Vagina (tissue), 2 donors: ENCODE measurements around the gene CAMTA2. TPM values are rescaled to one million over a fixed set of nuclear protein-coding genes. Genes with fewer than 3 reads are reported as not detected.

ENCODE experiments used
- DNase-seq, 2 donors: peaks; one replicate each; pipeline ENCODE4 v3.0.0-alpha.2; 2017; ENCODE audit errors: extremely low spot score in 2 of 2
- H3K27ac ChIP-seq: fragments of 200-600 bp; sonication (generic); one replicate; pipeline ENCODE4 v1.5.1; 2019
- H3K27me3 ChIP-seq: fragments of 200-600 bp; sonication (generic); one replicate; pipeline ENCODE4 v1.5.1; 2019
- H3K36me3 ChIP-seq, 2 donors: fragments of 200-600 bp; sonication (generic); one replicate each; pipeline ENCODE4 v1.5.1; 2017 to 2019
- H3K4me1 ChIP-seq: fragments of 200-600 bp; sonication (generic); one replicate; pipeline ENCODE4 v1.5.1; 2019
- H3K4me3 ChIP-seq, 2 donors: fragments of 200-600 bp; sonication (generic); 1 replicate in 1 of 2; 2 replicates in 1 of 2; pipeline ENCODE4 v1.5.1; 2016 to 2019
- H3K9me3 ChIP-seq: fragments of 200-600 bp; sonication (generic); one replicate; pipeline ENCODE4 v1.5.1; 2019
- POLR2A ChIP-seq, 2 donors: fragments of 450-650 bp; IDR thresholded peaks; one replicate each; pipeline ENCODE4 v1.6.1; 2017; ENCODE audit warnings: antibody characterized with exemption in 2 of 2, mild to moderate bottlenecking in 2 of 2, moderate library complexity in 2 of 2
- POLR2AphosphoS5 ChIP-seq, 2 donors: sonication (generic); formaldehyde crosslinking; IDR thresholded peaks; one replicate each; pipeline ENCODE4 v1.9.0; 2017; ENCODE audit warnings: antibody characterized with exemption in 2 of 2, mild to moderate bottlenecking in 2 of 2, low read depth in 1 of 2; ENCODE audit not compliant: insufficient read depth in 1 of 2
- intact Hi-C: fragments of 100-400 bp; cut with DNase I; formaldehyde crosslinking; loops from one replicate; pipeline ENCODE4 v1.15.1; 2023
- total RNA-seq: library from RNA; depleted of rRNA; stranded (reverse); fragments of >200 nt; gene quantifications from one replicate; pipeline ENCODE4 v1.2.3, GENCODE V29; 2016
- TF ChIP-seq, protein P1 (sequence below), 3 experiments: fragments of 450-650 bp in 2 of 3; fragments of 200-600 bp in 1 of 3; sonication (generic) in 1 of 3; IDR thresholded peaks; one replicate each; pipeline ENCODE4 v1.5.1; 2017 to 2019; ENCODE audit warnings: antibody characterized with exemption in 3 of 3, mild to moderate bottlenecking in 2 of 3, moderate library complexity in 2 of 3

The CAMTA2 gene
- total RNA-seq, 1 donor from 2014 or later = 36.3 TPM

DNA sequence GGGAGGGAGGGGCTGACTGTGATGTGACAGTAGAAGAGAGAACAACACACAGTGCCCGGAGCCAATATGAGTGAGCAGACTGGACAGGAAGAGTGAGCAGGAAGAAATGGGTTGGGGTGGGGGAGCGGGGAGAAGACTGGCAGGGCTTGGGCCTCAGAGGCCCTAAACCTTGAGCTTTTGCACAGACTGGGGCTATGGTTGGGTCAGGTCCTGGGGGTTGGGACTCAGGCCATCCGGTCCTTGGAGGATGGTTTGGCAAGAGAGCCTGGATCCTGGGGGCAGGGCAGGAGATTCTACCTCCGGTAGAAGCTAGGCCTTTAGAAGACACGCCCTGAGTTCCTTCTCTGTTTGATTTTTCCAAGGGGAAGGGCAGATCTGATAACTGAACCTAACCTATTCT, 1.1 kb downstream of the CAMTA2 start:
- Histone ChIP-seq H3K4me3 (peak overlapping the region; percentile 66 to 95), H3K36me3 (peaks cover 0 to 12% of the 10 kb centered on the region in 2 donors), H3K9me3 (no peaks in the 10 kb centered on the region), H3K27me3 (no peaks in the 10 kb centered on the region), H3K27ac (peak overlapping the region; percentile 89), H3K4me1 (peaks cover 32% of the 10 kb centered on the region)
- intact Hi-C loops = loop anchor here (10.0 kb wide), 1 partner anchor 48 kb away; the partner anchor contains the start of gene SLC52A1
- TF ChIP-seq POLR2AphosphoS5 (IDR thresholded peaks at IDR 0.05; ENCODE audit: insufficient read depth in 1 of 2, low read depth in 1 of 2) (no peak), POLR2A (IDR thresholded peaks at IDR 0.05) (no peak)
- TF ChIP-seq, protein P1, sequence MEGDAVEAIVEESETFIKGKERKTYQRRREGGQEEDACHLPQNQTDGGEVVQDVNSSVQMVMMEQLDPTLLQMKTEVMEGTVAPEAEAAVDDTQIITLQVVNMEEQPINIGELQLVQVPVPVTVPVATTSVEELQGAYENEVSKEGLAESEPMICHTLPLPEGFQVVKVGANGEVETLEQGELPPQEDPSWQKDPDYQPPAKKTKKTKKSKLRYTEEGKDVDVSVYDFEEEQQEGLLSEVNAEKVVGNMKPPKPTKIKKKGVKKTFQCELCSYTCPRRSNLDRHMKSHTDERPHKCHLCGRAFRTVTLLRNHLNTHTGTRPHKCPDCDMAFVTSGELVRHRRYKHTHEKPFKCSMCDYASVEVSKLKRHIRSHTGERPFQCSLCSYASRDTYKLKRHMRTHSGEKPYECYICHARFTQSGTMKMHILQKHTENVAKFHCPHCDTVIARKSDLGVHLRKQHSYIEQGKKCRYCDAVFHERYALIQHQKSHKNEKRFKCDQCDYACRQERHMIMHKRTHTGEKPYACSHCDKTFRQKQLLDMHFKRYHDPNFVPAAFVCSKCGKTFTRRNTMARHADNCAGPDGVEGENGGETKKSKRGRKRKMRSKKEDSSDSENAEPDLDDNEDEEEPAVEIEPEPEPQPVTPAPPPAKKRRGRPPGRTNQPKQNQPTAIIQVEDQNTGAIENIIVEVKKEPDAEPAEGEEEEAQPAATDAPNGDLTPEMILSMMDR (IDR thresholded peaks at IDR 0.05) = no peak
- DNase-seq = no peak

DNA sequence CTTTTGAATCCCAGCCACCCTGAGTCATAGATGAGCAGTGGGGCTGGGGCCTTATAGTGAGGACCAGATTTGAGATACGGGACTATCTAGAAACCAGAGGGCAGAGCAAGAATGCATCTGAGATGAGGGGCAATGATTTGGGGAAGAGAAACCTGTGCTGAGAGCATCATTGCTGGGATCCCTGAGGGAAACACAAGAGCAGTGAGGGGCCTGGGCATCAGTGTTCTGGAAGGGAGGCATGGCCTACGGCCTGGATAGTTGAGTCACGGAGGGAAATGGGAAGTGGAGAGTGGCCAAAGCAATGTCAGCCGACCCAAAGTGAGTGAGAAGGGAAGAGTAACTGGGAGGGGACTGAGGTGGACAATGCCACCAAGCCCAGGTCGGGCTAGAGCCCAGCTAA, 5.2 kb downstream of the CAMTA2 start:
- H3K27ac ChIP-seq = no peak overlapping the region
- H3K9me3 ChIP-seq = no peaks in the 10 kb centered on the region
- intact Hi-C loops = loop anchor here (5.0 to 10.0 kb wide), 2 partner anchors 52 to 75 kb away; partner anchors contain the start of gene SLC52A1
- TF ChIP-seq POLR2AphosphoS5 (IDR thresholded peaks at IDR 0.05; ENCODE audit: insufficient read depth in 1 of 2, low read depth in 1 of 2) = no peak
- no peak for TF ChIP-seq POLR2A (IDR thresholded peaks at IDR 0.05)
- TF ChIP-seq, protein P1 (IDR thresholded peaks at IDR 0.05) = no peak
- H3K27me3 ChIP-seq = no peaks in the 10 kb centered on the region
- H3K36me3 ChIP-seq = peaks cover 0 to 37% of the 10 kb centered on the region in 2 donors
- H3K4me1 ChIP-seq = peaks cover 17% of the 10 kb centered on the region
- H3K4me3 ChIP-seq = no peak overlapping the region
- DNase-seq = no peak

DNA sequence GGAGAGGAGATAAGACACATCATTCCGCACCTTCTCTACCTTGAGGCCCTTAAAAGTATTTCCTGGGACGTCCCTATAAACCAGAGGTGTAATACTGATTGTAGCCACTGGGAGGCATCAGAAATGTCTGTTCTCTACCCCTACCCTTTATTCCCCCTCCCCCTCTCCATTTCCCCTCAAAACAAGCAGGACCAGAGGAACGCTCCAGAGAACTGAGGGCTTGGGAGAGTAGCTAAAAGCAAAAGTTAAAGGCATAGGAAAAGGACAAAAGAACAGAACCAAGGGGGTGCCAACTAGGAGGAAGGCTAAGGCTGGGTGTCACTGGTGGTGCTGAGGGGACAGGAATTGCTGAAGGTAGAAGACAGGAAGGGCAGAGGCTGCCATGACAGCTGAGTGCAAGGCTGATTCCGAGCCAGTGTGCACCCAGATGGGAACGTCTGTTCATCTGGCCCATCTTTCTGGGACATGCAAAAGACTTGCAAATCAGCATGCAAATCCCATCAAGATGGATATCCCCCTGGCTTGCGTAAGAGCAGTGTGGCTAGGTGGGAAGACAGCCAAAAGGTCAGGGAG, 6.7 kb downstream of the CAMTA2 start:
- intact Hi-C loops = loop anchor here (5.0 to 10.0 kb wide), 2 partner anchors 54 to 73 kb away; partner anchors contain the start of gene SLC52A1
- H3K4me1 ChIP-seq = peaks cover 4% of the 10 kb centered on the region
- no peaks in the 10 kb centered on the region for H3K27me3 ChIP-seq
- DNase-seq = no peak
- no peak overlapping the region for H3K4me3 ChIP-seq
- no peaks in the 10 kb centered on the region for H3K9me3 ChIP-seq
- no peak for TF ChIP-seq POLR2A (IDR thresholded peaks at IDR 0.05)
- TF ChIP-seq, protein P1 (IDR thresholded peaks at IDR 0.05) = peak; percentile 41 to 71 (median 59)
- no peak overlapping the region for H3K27ac ChIP-seq
- peaks cover 0 to 52% of the 10 kb centered on the region in 2 donors for H3K36me3 ChIP-seq

DNA sequence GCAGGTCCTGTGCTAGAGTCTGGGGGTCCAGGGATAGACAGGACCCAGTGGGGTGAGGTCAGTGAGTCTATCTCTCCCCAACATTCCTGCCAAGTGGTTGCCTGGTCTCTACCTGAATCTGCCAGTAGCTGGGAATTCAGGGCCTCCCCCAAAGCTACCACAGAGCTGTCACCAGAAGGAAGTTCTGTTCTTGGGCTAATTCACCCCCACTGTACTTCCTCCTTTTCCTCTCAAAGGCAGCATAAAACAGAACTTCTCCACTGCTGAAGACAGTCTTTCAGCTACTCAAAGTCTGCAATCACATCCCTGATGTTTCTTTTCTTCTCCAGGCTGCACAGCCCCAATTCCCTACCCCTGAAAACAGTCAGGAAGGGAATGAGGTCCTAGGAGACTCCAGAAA, 8.7 kb downstream of the CAMTA2 start:
- Histone ChIP-seq H3K27me3 (no peaks in the 10 kb centered on the region), H3K4me3 (no peak overlapping the region), H3K4me1 (no peaks in the 10 kb centered on the region), H3K27ac (no peak overlapping the region), H3K36me3 (peaks cover 0 to 58% of the 10 kb centered on the region in 2 donors), H3K9me3 (no peaks in the 10 kb centered on the region)
- intact Hi-C loops = no loop called here
- TF ChIP-seq, protein P1 (IDR thresholded peaks at IDR 0.05) = no peak
- TF ChIP-seq POLR2A (IDR thresholded peaks at IDR 0.05) (no peak), POLR2AphosphoS5 (IDR thresholded peaks at IDR 0.05; ENCODE audit: insufficient read depth in 1 of 2, low read depth in 1 of 2) (no peak)
- DNase-seq = no peak

DNA sequence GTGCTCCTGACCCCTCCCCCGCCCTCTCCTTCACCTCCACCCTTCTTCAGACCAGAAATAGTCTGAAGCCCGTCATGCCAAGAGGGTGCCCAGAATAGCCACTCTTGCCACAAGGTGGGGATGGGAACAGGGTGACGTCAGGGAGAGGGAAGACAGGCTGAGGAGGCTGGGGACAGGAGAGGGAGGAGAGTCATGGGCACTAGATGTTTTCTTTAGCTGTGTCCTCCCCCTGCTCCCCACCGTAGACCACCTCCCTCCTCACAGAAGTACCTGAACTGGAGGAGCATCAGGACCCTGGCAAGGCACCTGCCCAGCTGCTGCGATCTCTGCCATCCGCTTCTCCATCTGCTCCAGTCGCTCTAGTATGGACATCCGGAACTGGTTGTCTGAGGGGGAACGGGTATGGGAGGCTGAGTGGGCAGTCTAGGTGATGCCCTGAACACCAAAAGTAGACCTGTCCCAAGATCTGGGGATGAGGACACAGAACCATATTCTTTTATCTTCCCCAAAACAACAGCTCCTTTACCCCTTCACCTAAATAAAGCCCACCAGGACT, 13.3 kb downstream of the CAMTA2 start:
- DNase-seq = no peak
- Histone ChIP-seq H3K4me1 (peaks cover 10% of the 10 kb centered on the region), H3K27ac (no peak overlapping the region), H3K27me3 (no peaks in the 10 kb centered on the region), H3K36me3 (peaks cover 0 to 63% of the 10 kb centered on the region in 2 donors), H3K9me3 (no peaks in the 10 kb centered on the region), H3K4me3 (no peak overlapping the region)
- TF ChIP-seq, protein P1 (IDR thresholded peaks at IDR 0.05) = no peak
- TF ChIP-seq POLR2AphosphoS5 (IDR thresholded peaks at IDR 0.05; ENCODE audit: insufficient read depth in 1 of 2, low read depth in 1 of 2) = no peak
- no peak for TF ChIP-seq POLR2A (IDR thresholded peaks at IDR 0.05)
- intact Hi-C loops = no loop called here
